Stomach (tissue), 4 donors: ENCODE measurements around the gene RECQL5.

Experiments
- CTCF ChIP-seq, 7 experiments: fragments of 450-650 bp in 4 of 7; fragments of 200-600 bp in 3 of 7; sonication (generic) in 3 of 7; IDR thresholded peaks; one replicate each; pipeline ENCODE4 v1.5.1; 2016 to 2019; ENCODE audit warnings: antibody characterized with exemption in 7 of 7, control low read depth in 2 of 7, mild to moderate bottlenecking in 1 of 7
- POLR2A ChIP-seq, 4 donors: fragments of 450-650 bp; IDR thresholded peaks; one replicate each; pipeline ENCODE4 v1.6.1; 2016; ENCODE audit warnings: antibody characterized with exemption in 4 of 4, control low read depth in 2 of 4, mild to moderate bottlenecking in 1 of 4, moderate library complexity in 1 of 4
- POLR2AphosphoS5 ChIP-seq, 3 donors: sonication (generic); formaldehyde crosslinking; IDR thresholded peaks; one replicate each; pipeline ENCODE4 v1.6.1; 2016; ENCODE audit warnings: antibody characterized with exemption in 3 of 3

DNA sequence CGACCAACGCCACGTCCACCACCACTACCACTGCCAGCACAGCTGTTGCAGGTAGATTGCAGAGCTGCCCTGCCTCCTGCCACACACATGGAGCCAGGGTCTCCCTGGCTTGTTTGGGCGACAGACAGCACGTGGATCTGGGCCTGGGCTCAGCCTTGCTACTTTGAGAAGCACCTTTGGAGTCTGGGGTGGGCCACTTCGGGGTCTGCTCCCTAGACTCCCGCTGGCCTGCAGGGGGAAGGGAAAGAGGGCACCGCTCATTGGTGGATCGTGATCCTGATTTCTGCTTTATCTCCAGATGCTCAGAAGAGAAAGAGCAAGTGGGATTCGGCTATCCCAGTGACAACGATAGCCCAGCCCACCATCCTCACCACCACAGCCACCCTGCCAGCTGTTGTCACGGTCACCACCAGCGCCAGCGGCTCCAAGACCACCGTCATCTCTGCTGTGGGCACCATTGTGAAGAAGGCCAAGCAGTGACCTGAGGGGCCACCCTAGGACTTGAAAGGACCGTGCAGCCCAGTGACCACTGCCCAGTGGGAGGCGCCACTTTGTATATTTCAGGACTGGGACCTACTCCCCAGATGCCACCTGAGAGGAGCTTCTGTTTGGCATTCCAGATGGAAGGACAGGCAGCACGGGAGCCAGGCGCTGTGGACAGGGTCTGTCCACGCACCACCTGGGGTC, 39.2 kb upstream of the RECQL5 start:
- TF ChIP-seq POLR2A (IDR thresholded peaks at IDR 0.05): no peak
- no peak for TF ChIP-seq CTCF (IDR thresholded peaks at IDR 0.05)
- TF ChIP-seq POLR2AphosphoS5 (IDR thresholded peaks at IDR 0.05): no peak
